B cell (primary cell): ENCODE data around the gene TNFRSF13B. TPM values are rescaled to one million over a fixed set of nuclear protein-coding genes. Genes with fewer than 3 reads are reported as not detected.
A peak's percentile ranks its signal among the peaks of the same experiment; 100 is the strongest.
"Not testable (repeated sequence)": the region's sequence is repeated elsewhere in the genome, so short reads cannot be mapped to it uniquely, and the experiment has no call there.

Experiments
- ATAC-seq: fragments of 200-7000 bp; cut with Tn5 transposase; one replicate; pipeline ENCODE4 v1.10.0; 2021; ENCODE audit warnings: low read depth, mild to moderate bottlenecking, moderate number of reproducible peaks, moderate library complexity
- CTCF ChIA-PET: fragments of 350-600 bp; sonication (Branson Sonifier 250); formaldehyde crosslinking; loops from one replicate; lab custom pipeline; 2021; ENCODE audit warnings: antibody characterized with exemption, inconsistent platforms; lab: Charles Lee
- POLR2A ChIA-PET: fragments of 350-600 bp; sonication (Branson Sonifier 250); formaldehyde crosslinking; loops from one replicate; lab custom pipeline; 2021; ENCODE audit warnings: antibody characterized with exemption; lab: Charles Lee
- DNase-seq: peaks from one replicate; pipeline ENCODE4 v3.0.0; 2013
- H2AFZ ChIP-seq: 2 replicates; pipeline ENCODE4 v1.6.1; 2012; ENCODE audit warnings: mild to moderate bottlenecking, low read depth, low read length; ENCODE audit not compliant: insufficient read depth, poor library complexity, severe bottlenecking
- H3K27ac ChIP-seq, 2 donors: 1 replicate in 1 of 2; 2 replicates in 1 of 2; pipeline ENCODE4 v1.5.1; 2012 to 2013; ENCODE audit warnings: low read length in 2 of 2, mild to moderate bottlenecking in 2 of 2, moderate library complexity in 1 of 2
- H3K27me3 ChIP-seq, 4 experiments: fragments of 200-600 bp in 1 of 4; sonication (generic) in 1 of 4; replicated peaks in 1 of 4; 1 replicate in 2 of 4; 2 replicates in 2 of 4; pipeline versions ENCODE4 v1.6.1 to v1.7.0; 2013 to 2016; ENCODE audit warnings: low read length in 3 of 4, mild to moderate bottlenecking in 2 of 4, mixed read lengths in 1 of 4, moderate library complexity in 1 of 4; ENCODE audit not compliant: insufficient read depth in 4 of 4, control insufficient read depth in 3 of 4; ENCODE audit errors: control extremely low read depth in 1 of 4
- H3K36me3 ChIP-seq, 2 experiments: replicated peaks in 1 of 2; 1 replicate in 1 of 2; 2 replicates in 1 of 2; pipeline versions ENCODE4 v1.6.1 to v1.7.1; 2013; ENCODE audit warnings: low read length in 1 of 2; ENCODE audit not compliant: insufficient read depth in 2 of 2, control insufficient read depth in 1 of 2; ENCODE audit errors: control extremely low read depth in 1 of 2, extremely low read depth in 1 of 2
- H3K4me1 ChIP-seq, 2 donors: fragments of 200-600 bp in 1 of 2; sonication (generic) in 1 of 2; 1 replicate in 1 of 2; 2 replicates in 1 of 2; pipeline versions ENCODE4 v1.5.1 to v1.6.1; 2013 to 2017; ENCODE audit warnings: low read length in 2 of 2; ENCODE audit not compliant: control insufficient read depth in 2 of 2, insufficient read depth in 2 of 2
- H3K4me2 ChIP-seq: replicated peaks from 2 replicates; pipeline ENCODE3; 2012; ENCODE audit warnings: mild to moderate bottlenecking, low read depth, low read length; ENCODE audit not compliant: poor library complexity, severe bottlenecking
- H3K4me3 ChIP-seq, 5 experiments: fragments of 200-600 bp in 1 of 5; sonication (generic) in 1 of 5; 1 replicate in 3 of 5; 2 replicates in 2 of 5; pipeline versions ENCODE4 v1.5.1 to v1.7.0; 2011 to 2016; ENCODE audit warnings: low read length in 4 of 5, mild to moderate bottlenecking in 4 of 5, low read depth in 2 of 5, control low read depth in 1 of 5, moderate library complexity in 1 of 5; ENCODE audit not compliant: insufficient read depth in 1 of 5; ENCODE audit errors: control extremely low read depth in 1 of 5, extremely low read depth in 1 of 5
- H3K79me2 ChIP-seq: fragments of 200-600 bp; sonication (generic); one replicate; pipeline ENCODE4 v1.6.0; 2016; ENCODE audit warnings: low read length; ENCODE audit not compliant: control insufficient read depth, insufficient read depth
- H3K9ac ChIP-seq: fragments of 200-600 bp; sonication (generic); 2 replicates; pipeline ENCODE4 v1.6.1; 2017; ENCODE audit warnings: mild to moderate bottlenecking, low read length, moderate library complexity
- H3K9me3 ChIP-seq, 3 donors: one replicate each; pipeline versions ENCODE4 v1.6.1 to v1.7.1; 2013; ENCODE audit warnings: low read length in 2 of 3; ENCODE audit not compliant: control insufficient read depth in 2 of 3, insufficient read depth in 1 of 3; ENCODE audit errors: control extremely low read depth in 1 of 3
- H4K20me1 ChIP-seq: 2 replicates; pipeline ENCODE4 v1.6.0; 2012; ENCODE audit warnings: mild to moderate bottlenecking, low read length; ENCODE audit not compliant: insufficient read depth, control insufficient read depth, poor library complexity, severe bottlenecking
- H3K27ac Mint-ChIP-seq: one replicate; pipeline ENCODE4 v1.8.0; 2021; ENCODE audit warnings: mixed read lengths
- H3K27me3 Mint-ChIP-seq: one replicate; pipeline ENCODE4 v1.8.0; 2021; ENCODE audit warnings: mixed read lengths
- H3K4me1 Mint-ChIP-seq: one replicate; pipeline ENCODE4 v1.8.0; 2021; ENCODE audit warnings: mixed read lengths
- H3K4me3 Mint-ChIP-seq: one replicate; pipeline ENCODE4 v1.8.0; 2021; ENCODE audit warnings: mixed read lengths
- H3K9me3 Mint-ChIP-seq: one replicate; pipeline ENCODE4 v1.8.0; 2022; ENCODE audit warnings: mixed read lengths; ENCODE audit not compliant: insufficient read depth
- EZH2 ChIP-seq: IDR thresholded peaks from 2 replicates; pipeline ENCODE4 v1.6.1; 2012; ENCODE audit warnings: borderline replicate concordance, low read depth, mild to moderate bottlenecking, moderate library complexity, low read length; ENCODE audit not compliant: insufficient read depth, poor library complexity, severe bottlenecking
- WGBS: methylation state at CpG from one replicate; pipeline ENCODE4 v1.1.5; 2013; ENCODE audit warnings: missing lambda C conversion rate; ENCODE audit not compliant: insufficient coverage; 5-methylcytosine and 5-hydroxymethylcytosine counted together
- intact Hi-C: fragments of 100-400 bp; cut with micrococcal nuclease; formaldehyde crosslinking; loops from one replicate; pipeline ENCODE4 v1.10.0; 2022
- polyA plus RNA-seq: library from polyadenylated mRNA; depleted of rRNA; stranded (reverse); fragments of >200 nt; gene quantifications from 2 replicates; pipeline ENCODE4 v1.2.3, GENCODE V29; 2012
- total RNA-seq, 2 donors: library from RNA; stranded (reverse); fragments of 120-200 nt in 1 of 2; gene quantifications; 1 replicate in 1 of 2; 2 replicates in 1 of 2; pipeline versions ENCODE4 v1.2.3 to v1.2.4, GENCODE V29; 2013 to 2022
- TF ChIP-seq, protein P1 (sequence below): fragments of 200-600 bp; IDR thresholded peaks from one replicate; pipeline ENCODE4 v1.8.0; 2022; ENCODE audit warnings: antibody characterized with exemption, mild to moderate bottlenecking

The TNFRSF13B gene
- total and polyA plus RNA-seq, 2 donors (not counting 1 experiment from before 2014, with no cell fraction given), result 74.5 to 219 TPM

DNA sequence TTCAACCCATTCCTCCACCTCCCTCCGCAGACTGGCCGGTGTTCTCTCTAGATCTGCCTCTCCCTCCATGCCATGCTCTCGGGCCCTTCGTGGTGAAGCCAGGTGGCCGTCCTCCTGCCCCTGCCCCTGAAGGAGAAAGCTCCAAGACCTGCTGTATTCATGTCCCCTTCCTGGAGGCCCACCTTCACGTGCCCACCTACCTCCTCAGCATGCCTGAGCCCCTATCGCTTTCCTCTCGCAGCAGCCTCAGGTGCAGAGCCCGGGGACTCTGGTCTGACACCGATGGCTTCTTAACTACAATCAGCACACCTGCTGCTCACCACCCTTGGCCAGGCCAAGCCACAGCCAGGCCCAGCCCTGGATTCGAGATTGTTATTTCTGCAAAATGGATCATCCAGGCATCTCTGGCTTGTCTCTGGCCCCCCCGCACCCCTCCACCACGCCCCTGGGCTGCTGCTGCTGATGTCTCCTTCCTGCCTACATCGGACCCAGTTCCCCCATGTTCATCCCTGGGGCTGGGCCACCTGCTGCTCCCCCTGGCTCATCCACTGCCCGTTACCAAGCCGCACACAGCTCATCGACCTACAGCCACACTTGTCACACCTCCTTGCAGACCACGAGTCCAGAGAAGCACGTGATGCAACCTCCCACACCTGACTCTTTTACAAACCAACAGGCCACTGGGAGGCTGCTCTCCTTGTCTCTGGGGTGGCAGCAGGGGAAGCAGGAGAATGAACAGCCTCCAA, 32.5 kb upstream of the TNFRSF13B start:
- Histone ChIP-seq H3K79me2 (no peaks in the 10 kb centered on the region), H3K9me3 (peaks cover 0 to 11% (median 0%) of the 10 kb centered on the region in 3 donors), H2AFZ (no peak overlapping the region), H3K4me1 (peaks cover 0 to 8% of the 10 kb centered on the region in 2 donors), H3K9ac (no peak overlapping the region), H3K27ac (no peak overlapping the region), H3K36me3 (no peaks in the 10 kb centered on the region), H4K20me1 (no peaks in the 10 kb centered on the region), H3K27me3 (peaks cover 0 to 2% (median 0%) of the 10 kb centered on the region in 4 experiments), H3K4me3 (no peak overlapping the region), H3K4me2 (no peak overlapping the region)
- TF ChIP-seq, protein P1, sequence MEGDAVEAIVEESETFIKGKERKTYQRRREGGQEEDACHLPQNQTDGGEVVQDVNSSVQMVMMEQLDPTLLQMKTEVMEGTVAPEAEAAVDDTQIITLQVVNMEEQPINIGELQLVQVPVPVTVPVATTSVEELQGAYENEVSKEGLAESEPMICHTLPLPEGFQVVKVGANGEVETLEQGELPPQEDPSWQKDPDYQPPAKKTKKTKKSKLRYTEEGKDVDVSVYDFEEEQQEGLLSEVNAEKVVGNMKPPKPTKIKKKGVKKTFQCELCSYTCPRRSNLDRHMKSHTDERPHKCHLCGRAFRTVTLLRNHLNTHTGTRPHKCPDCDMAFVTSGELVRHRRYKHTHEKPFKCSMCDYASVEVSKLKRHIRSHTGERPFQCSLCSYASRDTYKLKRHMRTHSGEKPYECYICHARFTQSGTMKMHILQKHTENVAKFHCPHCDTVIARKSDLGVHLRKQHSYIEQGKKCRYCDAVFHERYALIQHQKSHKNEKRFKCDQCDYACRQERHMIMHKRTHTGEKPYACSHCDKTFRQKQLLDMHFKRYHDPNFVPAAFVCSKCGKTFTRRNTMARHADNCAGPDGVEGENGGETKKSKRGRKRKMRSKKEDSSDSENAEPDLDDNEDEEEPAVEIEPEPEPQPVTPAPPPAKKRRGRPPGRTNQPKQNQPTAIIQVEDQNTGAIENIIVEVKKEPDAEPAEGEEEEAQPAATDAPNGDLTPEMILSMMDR, result no peak
- TF ChIP-seq EZH2, result no peak
- no peak for DNase-seq
- intact Hi-C loops, result loop anchor here (5.0 kb wide), 1 partner anchor 38 kb away; the partner anchor contains the start of gene MPRIP
- H3K27ac Mint-ChIP-seq, result no peak overlapping the region
- H3K9me3 Mint-ChIP-seq, result no peaks in the 10 kb centered on the region
- no peak overlapping the region for H3K4me3 Mint-ChIP-seq
- no peak for ATAC-seq
- H3K27me3 Mint-ChIP-seq, result no peaks in the 10 kb centered on the region
- POLR2A ChIA-PET, result no interaction called here
- WGBS, result 80% methylated on average over 18 of the region's 19 CpGs
- H3K4me1 Mint-ChIP-seq, result peaks cover 9% of the 10 kb centered on the region
- CTCF ChIA-PET, result interaction anchor here (2.1 kb wide), 1 partner anchor 142 kb away, joined by 6 read pairs; no protein-coding TSS in a partner anchor

DNA sequence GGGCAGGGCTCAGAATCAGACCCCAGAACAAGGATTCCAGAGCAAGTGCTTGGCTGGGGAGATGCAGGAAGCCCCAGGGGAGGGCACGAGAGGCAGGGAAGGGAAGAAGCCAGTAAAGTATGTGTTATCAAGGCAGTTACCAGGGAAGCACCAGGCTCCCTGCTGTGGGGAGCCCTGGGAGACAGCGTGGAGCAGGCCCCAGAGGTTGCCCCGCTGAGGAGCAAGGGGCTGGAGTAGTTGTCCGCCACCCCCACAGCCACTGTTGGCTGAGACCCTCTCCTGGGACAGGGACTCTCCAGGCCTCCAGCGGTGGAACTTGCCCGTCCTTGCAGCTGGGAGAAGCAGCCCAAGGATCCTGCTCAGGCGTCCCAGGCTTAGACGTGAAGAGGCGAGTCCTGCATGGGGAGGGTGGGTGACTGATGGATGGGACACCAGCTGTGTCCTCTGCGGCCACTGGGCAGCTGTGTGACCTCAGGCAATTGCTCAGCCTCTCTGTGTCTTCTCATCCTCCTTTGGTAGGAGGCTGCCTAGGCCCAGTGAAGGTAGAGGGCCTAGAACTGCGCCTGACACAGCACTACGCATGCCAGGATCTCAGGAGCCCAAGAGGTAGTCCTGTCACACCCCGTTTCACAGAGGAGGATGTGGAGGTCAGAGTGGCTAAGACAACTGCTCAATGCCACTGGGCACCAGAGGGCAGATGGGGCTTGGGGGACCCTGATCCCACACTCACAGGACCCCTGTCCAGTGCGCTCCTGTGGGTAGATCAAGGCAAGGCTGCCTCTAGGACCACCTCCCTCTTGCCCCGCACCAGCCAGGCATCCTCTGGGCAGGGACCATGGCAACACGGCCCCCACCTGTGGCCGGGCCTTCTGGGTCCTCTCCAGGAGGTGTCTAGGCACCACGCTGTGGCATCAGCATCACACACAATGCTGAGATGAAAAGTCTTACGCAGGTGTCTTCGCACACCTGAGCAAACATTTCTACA, 31.1 kb upstream of the TNFRSF13B start:
- H3K4me2 ChIP-seq, H3K4me1 ChIP-seq, H3K4me1 Mint-ChIP-seq, H2AFZ ChIP-seq, H3K27me3 ChIP-seq, ATAC-seq, H3K79me2 ChIP-seq, H3K9ac ChIP-seq, POLR2A ChIA-PET, H4K20me1 ChIP-seq, H3K27ac ChIP-seq, H3K36me3 ChIP-seq, DNase-seq, H3K4me3 Mint-ChIP-seq, H3K9me3 Mint-ChIP-seq, H3K27me3 Mint-ChIP-seq, H3K4me3 ChIP-seq: not testable (repeated sequence)
- WGBS, result 94% methylated on average over 17 of the region's 20 CpGs
- H3K27ac Mint-ChIP-seq, result peak overlapping the region; percentile 26
- peaks cover 0 to 11% (median 0%) of the 10 kb centered on the region in 3 donors for H3K9me3 ChIP-seq
- intact Hi-C loops, result loop anchor here (5.0 kb wide), 1 partner anchor 39 kb away; the partner anchor contains the start of gene MPRIP
- CTCF ChIA-PET, result interaction anchor here (0.7 to 2.7 kb wide), 4 partner anchors 59 to 312 kb away, joined by 3 to 11 read pairs (median 4); no protein-coding TSS in a partner anchor
